SU-DHL-6 (cell line): ENCODE results near the gene PIK3C2G.

Experiments used
- H2AFZ ChIP-seq: fragments of 200-600 bp; sonication (generic); 2 replicates; pipeline ENCODE4 v1.6.1; 2014; ENCODE audit warnings: low read depth, mild to moderate bottlenecking, moderate library complexity, mixed read lengths, antibody characterized with exemption, low read length; ENCODE audit not compliant: severe bottlenecking
- H3F3A ChIP-seq: fragments of 200-600 bp; shearing (Covaris generic); 2 replicates; pipeline ENCODE4 v1.6.0; 2016; ENCODE audit warnings: antibody characterized with exemption, mild to moderate bottlenecking; ENCODE audit not compliant: insufficient read depth
- H3K27ac ChIP-seq: fragments of 200-600 bp; sonication (generic); 2 replicates; pipeline ENCODE4 v1.5.1; 2016; ENCODE audit warnings: low read depth, mild to moderate bottlenecking, low read length, moderate library complexity, mixed read lengths
- H3K27me3 ChIP-seq: fragments of 200-600 bp; sonication (generic), shearing (Covaris generic); 2 replicates; pipeline ENCODE4 v1.6.0; 2014; ENCODE audit warnings: mild to moderate bottlenecking, low read length
- H3K36me3 ChIP-seq: fragments of 200-600 bp; sonication (generic); 2 replicates; pipeline ENCODE4 v1.6.1; 2014; ENCODE audit warnings: mild to moderate bottlenecking, low read length, mixed read lengths
- H3K4me2 ChIP-seq: fragments of 300-600, 200-600 bp; shearing (Covaris generic), sonication (generic); 2 replicates; pipeline ENCODE4 v1.6.0; 2014; ENCODE audit warnings: low read length, low read depth, mild to moderate bottlenecking; ENCODE audit not compliant: poor library complexity, severe bottlenecking
- H3K4me3 ChIP-seq: fragments of 200-600 bp; sonication (generic); 2 replicates; pipeline ENCODE4 v1.5.1; 2014; ENCODE audit warnings: antibody characterized with exemption, low read length, mild to moderate bottlenecking, mixed read lengths; ENCODE audit not compliant: insufficient read depth, poor library complexity, severe bottlenecking
- H3K79me2 ChIP-seq: fragments of 200-600 bp; sonication (generic); 2 replicates; pipeline ENCODE4 v1.6.1; 2014; ENCODE audit warnings: mild to moderate bottlenecking, low read length, moderate library complexity; ENCODE audit not compliant: insufficient read depth
- H3K9ac ChIP-seq: fragments of 200-600 bp; sonication (generic); 2 replicates; pipeline ENCODE4 v1.7.0; 2014; ENCODE audit warnings: mild to moderate bottlenecking, low read length
- H3K9me2 ChIP-seq: fragments of 200-600 bp; sonication (generic); replicated peaks from 2 replicates; pipeline ENCODE4 v1.6.1; 2014; ENCODE audit warnings: low read length; ENCODE audit not compliant: insufficient read depth
- H3K9me3 ChIP-seq: fragments of 200-600 bp; sonication (generic); 2 replicates; pipeline ENCODE4 v1.6.1; 2014; ENCODE audit warnings: low read length, mixed read lengths; ENCODE audit not compliant: insufficient read depth
- H4K20me1 ChIP-seq: fragments of 200-600 bp; sonication (generic); 2 replicates; pipeline ENCODE4 v1.6.1; 2014; ENCODE audit warnings: low read depth, mild to moderate bottlenecking, antibody characterized with exemption, low read length, moderate library complexity, mixed read lengths
- EZH2phosphoT487 ChIP-seq: fragments of 200-600 bp; sonication (generic), shearing (Covaris generic); conservative IDR thresholded peaks from 2 replicates; pipeline ENCODE4 v1.6.1; 2018; ENCODE audit warnings: mild to moderate bottlenecking, antibody characterized with exemption, low read length, moderate library complexity, mixed read lengths
- TF ChIP-seq, protein P1 (sequence below): fragments of 200-600 bp; sonication (generic); IDR thresholded peaks from one replicate; pipeline ENCODE4 v1.5.1; 2017; ENCODE audit warnings: antibody characterized with exemption, mild to moderate bottlenecking, low read length, moderate library complexity; ENCODE audit not compliant: insufficient read depth, poor library complexity, severe bottlenecking

Gene PIK3C2G

DNA sequence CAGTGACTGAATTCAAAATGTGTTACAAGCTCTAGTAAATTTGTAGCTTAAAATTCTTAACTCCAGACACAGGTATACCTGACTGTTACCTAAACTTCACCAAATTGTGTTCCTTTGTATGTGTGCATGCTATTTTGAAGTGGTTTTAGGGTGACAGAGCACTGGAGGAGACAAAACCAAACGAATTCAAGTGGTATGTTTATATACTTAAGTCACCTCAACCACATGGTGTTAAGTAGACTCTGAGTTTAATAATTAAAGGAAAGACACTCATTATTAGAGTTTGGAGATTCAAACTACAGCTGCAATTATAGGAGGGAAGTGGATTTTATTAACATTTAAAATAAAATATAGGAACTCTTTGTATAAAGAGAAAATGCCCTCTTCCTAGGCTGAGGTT lies 392.1 kb downstream of the PIK3C2G start:
- Histone ChIP-seq H3K79me2 (no peaks in the 10 kb centered on the region), H3K4me2 (no peak overlapping the region), H3K27me3 (no peaks in the 10 kb centered on the region), H3K9ac (no peak overlapping the region), H2AFZ (no peak overlapping the region), H3F3A (no peaks in the 10 kb centered on the region), H3K27ac (no peak overlapping the region), H3K9me2 (no peaks in the 10 kb centered on the region), H4K20me1 (no peaks in the 10 kb centered on the region), H3K4me3 (no peak overlapping the region), H3K9me3 (no peaks in the 10 kb centered on the region), H3K36me3 (no peaks in the 10 kb centered on the region)
- TF ChIP-seq EZH2phosphoT487: no peak
- TF ChIP-seq, protein P1, sequence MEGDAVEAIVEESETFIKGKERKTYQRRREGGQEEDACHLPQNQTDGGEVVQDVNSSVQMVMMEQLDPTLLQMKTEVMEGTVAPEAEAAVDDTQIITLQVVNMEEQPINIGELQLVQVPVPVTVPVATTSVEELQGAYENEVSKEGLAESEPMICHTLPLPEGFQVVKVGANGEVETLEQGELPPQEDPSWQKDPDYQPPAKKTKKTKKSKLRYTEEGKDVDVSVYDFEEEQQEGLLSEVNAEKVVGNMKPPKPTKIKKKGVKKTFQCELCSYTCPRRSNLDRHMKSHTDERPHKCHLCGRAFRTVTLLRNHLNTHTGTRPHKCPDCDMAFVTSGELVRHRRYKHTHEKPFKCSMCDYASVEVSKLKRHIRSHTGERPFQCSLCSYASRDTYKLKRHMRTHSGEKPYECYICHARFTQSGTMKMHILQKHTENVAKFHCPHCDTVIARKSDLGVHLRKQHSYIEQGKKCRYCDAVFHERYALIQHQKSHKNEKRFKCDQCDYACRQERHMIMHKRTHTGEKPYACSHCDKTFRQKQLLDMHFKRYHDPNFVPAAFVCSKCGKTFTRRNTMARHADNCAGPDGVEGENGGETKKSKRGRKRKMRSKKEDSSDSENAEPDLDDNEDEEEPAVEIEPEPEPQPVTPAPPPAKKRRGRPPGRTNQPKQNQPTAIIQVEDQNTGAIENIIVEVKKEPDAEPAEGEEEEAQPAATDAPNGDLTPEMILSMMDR: no peak

- Histone ChIP-seq H2AFZ (no peak overlapping the region), H3K9me3 (no peaks in the 10 kb centered on the region), H3K79me2 (no peaks in the 10 kb centered on the region), H3K27ac (no peak overlapping the region), H3K9me2 (no peaks in the 10 kb centered on the region), H3K4me2 (no peak overlapping the region), H3K36me3 (no peaks in the 10 kb centered on the region), H4K20me1 (no peaks in the 10 kb centered on the region), H3K27me3 (no peaks in the 10 kb centered on the region), H3K4me3 (no peak overlapping the region), H3F3A (no peaks in the 10 kb centered on the region), H3K9ac (no peak overlapping the region)
- TF ChIP-seq EZH2phosphoT487: no peak
- TF ChIP-seq, protein P1: no peak
These were observed 394.0 kb downstream of the PIK3C2G start for GRCh38 chr12:18655351-18655750.

DNA sequence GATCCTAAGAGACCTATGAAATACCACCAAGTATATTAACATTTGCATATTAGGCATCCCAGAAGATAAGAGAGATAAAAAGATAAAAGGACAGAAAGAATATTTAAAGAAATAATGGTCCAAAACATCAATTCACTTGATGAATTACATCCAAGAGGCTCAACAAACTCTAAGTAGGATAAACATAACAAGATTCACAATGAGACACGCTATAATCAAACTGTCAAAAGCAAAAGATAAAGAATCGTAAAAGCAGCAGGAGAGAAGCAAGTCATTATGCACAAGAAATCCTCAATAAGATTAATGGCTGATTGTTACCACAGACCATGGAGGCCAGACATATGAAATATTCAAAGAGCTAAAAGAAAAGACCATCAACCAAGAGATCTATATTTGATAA lies 396.9 kb downstream of the PIK3C2G start:
- no peaks in the 10 kb centered on the region for H3K9me2 ChIP-seq
- no peaks in the 10 kb centered on the region for H3K79me2 ChIP-seq
- no peak overlapping the region for H3K4me3 ChIP-seq
- H3K36me3 ChIP-seq: no peaks in the 10 kb centered on the region
- H3F3A ChIP-seq: no peaks in the 10 kb centered on the region
- H3K9ac ChIP-seq: no peak overlapping the region
- H2AFZ ChIP-seq: no peak overlapping the region
- no peak overlapping the region for H3K27ac ChIP-seq
- no peaks in the 10 kb centered on the region for H3K27me3 ChIP-seq
- TF ChIP-seq, protein P1: no peak
- TF ChIP-seq EZH2phosphoT487: no peak
- no peaks in the 10 kb centered on the region for H4K20me1 ChIP-seq
- no peaks in the 10 kb centered on the region for H3K9me3 ChIP-seq
- no peak overlapping the region for H3K4me2 ChIP-seq

DNA sequence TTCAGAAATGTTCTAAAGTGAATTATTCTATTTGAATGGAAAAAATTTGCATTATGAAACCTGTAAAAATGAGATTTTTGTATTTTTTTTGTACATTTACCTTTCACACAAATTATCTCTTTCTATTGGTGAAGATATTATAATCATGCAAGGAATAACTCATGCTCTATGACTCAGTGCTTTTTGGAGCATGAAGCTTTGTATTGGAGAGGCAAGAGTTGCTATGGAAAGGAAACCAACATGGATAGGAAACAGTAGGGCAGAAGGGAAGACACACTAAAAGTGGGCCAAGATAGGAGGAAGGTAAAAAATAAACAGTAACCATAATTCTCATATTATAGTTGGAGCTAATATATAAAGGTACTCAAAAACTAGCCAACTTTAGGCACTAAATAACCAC lies 397.5 kb downstream of the PIK3C2G start:
- no peak overlapping the region for H3K9ac ChIP-seq
- H3K36me3 ChIP-seq: no peaks in the 10 kb centered on the region
- H3K79me2 ChIP-seq: no peaks in the 10 kb centered on the region
- H3K27ac ChIP-seq: no peak overlapping the region
- H3K4me3 ChIP-seq: no peak overlapping the region
- no peaks in the 10 kb centered on the region for H4K20me1 ChIP-seq
- no peaks in the 10 kb centered on the region for H3K9me3 ChIP-seq
- H2AFZ ChIP-seq: no peak overlapping the region
- TF ChIP-seq EZH2phosphoT487: no peak
- TF ChIP-seq, protein P1: no peak
- H3K27me3 ChIP-seq: no peaks in the 10 kb centered on the region
- H3K9me2 ChIP-seq: no peaks in the 10 kb centered on the region
- H3K4me2 ChIP-seq: no peak overlapping the region
- no peaks in the 10 kb centered on the region for H3F3A ChIP-seq
